ENCODE measurements around the gene CFAP43.
"Not testable (repeated sequence)": the region's sequence is repeated elsewhere in the genome, so short reads cannot be mapped to it uniquely, and the experiment has no call there.

The CFAP43 gene

GRCh38 chr10:104257235-104257634 lies 25.1 kb upstream of the CFAP43 start:
- no peak for FAIRE-seq

- no peak for FAIRE-seq
These were observed 24.3 kb upstream of the CFAP43 start for GRCh38 chr10:104256335-104256961.

- FAIRE-seq: no peak
These were observed 23.3 kb upstream of the CFAP43 start for GRCh38 chr10:104255311-104255981.

- FAIRE-seq: no peak
These were observed 22.5 kb upstream of the CFAP43 start, which contains the start of gene GSTO1 for GRCh38 chr10:104254493-104255310. Gene GSTO1 (plus strand): TSS chr10:104254892. CDS start chr10:104254929, 37 bp downstream.

- no peak for FAIRE-seq
These were observed 21.6 kb upstream of the CFAP43 start for GRCh38 chr10:104253606-104254410.

GRCh38 chr10:104253106-104253505 lies 20.9 kb upstream of the CFAP43 start:
- FAIRE-seq: no peak

- no peak for FAIRE-seq
These were observed 20.2 kb upstream of the CFAP43 start for GRCh38 chr10:104252368-104252767.

GRCh38 chr10:104251443-104251842 lies 19.3 kb upstream of the CFAP43 start:
- FAIRE-seq: no peak

- no peak for FAIRE-seq
These were observed 18.2 kb upstream of the CFAP43 start for GRCh38 chr10:104250371-104250770.

GRCh38 chr10:104248931-104249330 lies 16.8 kb upstream of the CFAP43 start:
- not testable (repeated sequence) for FAIRE-seq

GRCh38 chr10:104247513-104248146 lies 15.5 kb upstream of the CFAP43 start:
- no peak for FAIRE-seq

GRCh38 chr10:104246976-104247375 lies 14.8 kb upstream of the CFAP43 start:
- FAIRE-seq: no peak

GRCh38 chr10:104245066-104245632 lies 13.0 kb upstream of the CFAP43 start:
- FAIRE-seq: no peak

- FAIRE-seq: no peak
These were observed 11.3 kb upstream of the CFAP43 start for GRCh38 chr10:104243512-104243911.

GRCh38 chr10:104243009-104243408 lies 10.8 kb upstream of the CFAP43 start:
- FAIRE-seq: not testable (repeated sequence)

- FAIRE-seq: no peak
These were observed 10.4 kb upstream of the CFAP43 start for GRCh38 chr10:104242545-104242944.

GRCh38 chr10:104240078-104240477 lies 7.9 kb upstream of the CFAP43 start:
- FAIRE-seq: no peak

- no peak for FAIRE-seq
These were observed 3.6 kb upstream of the CFAP43 start for GRCh38 chr10:104235801-104236200.

- no peak for FAIRE-seq
These were observed 2.8 kb upstream of the CFAP43 start for GRCh38 chr10:104234934-104235333.

- FAIRE-seq: no peak
These were observed 1.7 kb upstream of the CFAP43 start for GRCh38 chr10:104233817-104234216.

GRCh38 chr10:104232613-104233102 lies 494 bp upstream of the CFAP43 start:
- FAIRE-seq: no peak

- no peak for FAIRE-seq
These were observed 1.7 kb downstream of the CFAP43 start for GRCh38 chr10:104230490-104230889.
